Measurements from ENCODE around the gene ADAMTS3. TPM values are rescaled to one million over a fixed set of nuclear protein-coding genes. Genes with fewer than 3 reads are reported as not detected.

Gene ADAMTS3
- total RNA-seq, 2 donors from 2014 or later: 2.3 to 5.4 TPM

- no peaks in the 10 kb centered on the region for H3K36me3 ChIP-seq
- no peak for ATAC-seq (ENCODE audit: insufficient number of reproducible peaks, low FRiP score, low read depth)
- no peak for TF ChIP-seq CTCF (IDR thresholded peaks at IDR 0.05)
- peaks cover 9 to 12% of the 10 kb centered on the region in 2 donors for H3K4me1 ChIP-seq (ENCODE audit: control insufficient read depth in 1 of 2, low read depth in 2 of 2)
- H3K27ac ChIP-seq: no peak overlapping the region
- no peaks in the 10 kb centered on the region for H3K27me3 ChIP-seq (replicated peaks; ENCODE audit: insufficient read depth)
- no peak overlapping the region for H3K4me3 ChIP-seq
- no peak for DNase-seq (ENCODE audit: low spot score)
- no peaks in the 10 kb centered on the region for H3K9me3 ChIP-seq
These were observed 231.0 kb downstream of the ADAMTS3 start for GRCh38 chr4:72338060-72338459.

DNA sequence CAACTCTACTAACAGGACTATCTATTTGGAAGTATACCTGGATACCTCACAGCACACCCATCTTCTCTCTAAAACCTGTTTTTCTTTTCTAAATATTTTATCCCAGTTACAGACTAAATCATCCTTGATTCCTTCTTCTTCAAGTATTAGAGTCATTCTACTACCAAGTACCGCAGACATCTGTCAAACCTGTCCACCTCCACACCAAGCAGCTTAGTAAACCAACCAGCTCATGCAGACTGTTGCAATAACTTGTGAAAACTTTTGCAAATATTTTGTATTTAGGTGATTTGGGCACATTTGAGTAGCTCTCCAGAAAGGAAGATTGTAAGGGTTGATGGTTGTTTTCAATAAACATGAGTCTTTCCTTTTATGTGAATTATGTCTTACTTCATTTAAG, 238.6 kb downstream of the ADAMTS3 start:
- Histone ChIP-seq H3K9me3 (no peaks in the 10 kb centered on the region), H3K27me3 (replicated peaks; ENCODE audit: insufficient read depth) (no peaks in the 10 kb centered on the region), H3K4me3 (no peak overlapping the region), H3K27ac (no peak overlapping the region), H3K4me1 (ENCODE audit: control insufficient read depth in 1 of 2, low read depth in 2 of 2) (no peaks in the 10 kb centered on the region), H3K36me3 (no peaks in the 10 kb centered on the region)
- ATAC-seq (ENCODE audit: insufficient number of reproducible peaks, low FRiP score, low read depth) (no peak), DNase-seq (ENCODE audit: low spot score) (no peak)
- no peak for TF ChIP-seq CTCF (IDR thresholded peaks at IDR 0.05)

DNA sequence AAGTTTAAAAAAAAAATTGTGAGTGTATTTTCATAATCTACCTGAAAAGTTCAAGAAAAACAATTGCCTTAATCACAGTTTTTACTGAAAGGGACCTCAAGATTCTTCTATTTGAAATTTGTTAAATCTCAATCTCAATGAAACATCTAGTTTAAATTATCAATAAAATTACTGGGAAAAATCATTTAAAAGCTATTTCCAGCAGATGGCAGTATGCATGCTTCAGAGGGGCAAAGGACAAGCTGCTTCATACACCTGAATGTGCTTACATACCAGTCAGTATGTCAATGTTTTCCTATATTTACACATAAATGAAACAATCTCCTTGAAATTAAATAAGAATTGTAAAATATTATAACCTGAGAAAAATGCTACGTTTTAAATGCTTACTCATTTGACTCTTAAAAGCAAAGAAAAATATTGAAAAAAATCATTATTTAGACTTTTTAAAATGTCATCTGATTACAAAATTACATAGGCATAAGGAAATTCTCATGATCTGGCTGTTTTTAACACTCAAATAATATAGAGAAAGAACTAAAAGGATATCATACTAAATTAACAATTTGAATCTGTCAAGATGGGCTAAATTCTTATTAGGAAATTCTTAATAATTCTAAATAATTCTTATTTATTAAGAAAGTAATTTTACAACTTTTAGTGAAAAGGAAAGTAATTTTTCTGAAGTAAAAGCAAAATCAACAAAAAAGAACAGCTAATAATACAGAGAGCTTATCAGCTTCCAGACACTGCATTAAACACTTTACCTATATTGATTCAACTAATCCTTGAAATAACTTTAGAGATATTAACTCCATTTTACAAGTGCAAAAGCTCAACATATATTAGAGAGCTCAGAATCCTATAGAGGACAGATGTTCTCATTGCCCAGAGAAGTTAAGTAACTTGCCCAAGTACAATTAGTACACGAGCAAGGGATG, 242.1 kb downstream of the ADAMTS3 start:
- Histone ChIP-seq H3K4me3 (no peak overlapping the region), H3K4me1 (ENCODE audit: control insufficient read depth in 1 of 2, low read depth in 2 of 2) (no peaks in the 10 kb centered on the region), H3K27ac (no peak overlapping the region), H3K9me3 (no peaks in the 10 kb centered on the region), H3K27me3 (replicated peaks; ENCODE audit: insufficient read depth) (no peaks in the 10 kb centered on the region), H3K36me3 (no peaks in the 10 kb centered on the region)
- peak; percentile 47 for TF ChIP-seq CTCF (IDR thresholded peaks at IDR 0.05)
- no peak for ATAC-seq (ENCODE audit: insufficient number of reproducible peaks, low FRiP score, low read depth)
- no peak for DNase-seq (ENCODE audit: low spot score)

GRCh38 chr4:72325215-72325614, 243.8 kb downstream of the ADAMTS3 start:
- no peak for TF ChIP-seq CTCF (IDR thresholded peaks at IDR 0.05)
- DNase-seq (ENCODE audit: low spot score): no peak
- peaks cover 2 to 4% of the 10 kb centered on the region in 2 donors for H3K4me1 ChIP-seq (ENCODE audit: control insufficient read depth in 1 of 2, low read depth in 2 of 2)
- H3K36me3 ChIP-seq: no peaks in the 10 kb centered on the region
- ATAC-seq (ENCODE audit: insufficient number of reproducible peaks, low FRiP score, low read depth): no peak
- H3K27ac ChIP-seq: no peak overlapping the region
- no peaks in the 10 kb centered on the region for H3K27me3 ChIP-seq (replicated peaks; ENCODE audit: insufficient read depth)
- H3K9me3 ChIP-seq: no peaks in the 10 kb centered on the region
- no peak overlapping the region for H3K4me3 ChIP-seq

DNA sequence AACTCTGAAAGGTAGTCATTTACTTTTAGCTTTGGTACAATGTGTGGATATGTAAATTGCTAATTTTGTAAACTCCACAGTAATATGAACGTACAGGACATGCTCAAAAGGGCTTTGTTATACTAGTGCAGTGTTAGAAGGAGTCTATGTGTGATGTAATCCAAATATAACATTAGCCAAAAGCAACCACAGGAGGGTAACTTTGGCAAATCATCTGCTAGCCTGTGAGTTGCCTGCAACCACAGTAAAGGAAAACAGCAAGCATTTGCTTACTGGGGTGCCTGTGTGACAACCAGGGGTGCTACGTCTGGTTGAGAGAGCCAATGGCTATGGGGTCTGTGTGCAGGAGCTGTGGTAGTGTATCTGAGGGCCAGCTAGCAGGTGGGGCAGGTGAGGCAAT, 245.8 kb downstream of the ADAMTS3 start:
- DNase-seq (ENCODE audit: low spot score) (no peak), ATAC-seq (ENCODE audit: insufficient number of reproducible peaks, low FRiP score, low read depth) (no peak)
- Histone ChIP-seq H3K27ac (no peak overlapping the region), H3K27me3 (replicated peaks; ENCODE audit: insufficient read depth) (no peaks in the 10 kb centered on the region), H3K9me3 (no peaks in the 10 kb centered on the region), H3K4me3 (no peak overlapping the region), H3K36me3 (no peaks in the 10 kb centered on the region), H3K4me1 (ENCODE audit: control insufficient read depth in 1 of 2, low read depth in 2 of 2) (peaks cover 9 to 17% of the 10 kb centered on the region in 2 donors)
- TF ChIP-seq CTCF (IDR thresholded peaks at IDR 0.05): no peak

All from thoracic aorta (tissue), 2 donors.